ENCODE data around the gene TIGIT.

DNA sequence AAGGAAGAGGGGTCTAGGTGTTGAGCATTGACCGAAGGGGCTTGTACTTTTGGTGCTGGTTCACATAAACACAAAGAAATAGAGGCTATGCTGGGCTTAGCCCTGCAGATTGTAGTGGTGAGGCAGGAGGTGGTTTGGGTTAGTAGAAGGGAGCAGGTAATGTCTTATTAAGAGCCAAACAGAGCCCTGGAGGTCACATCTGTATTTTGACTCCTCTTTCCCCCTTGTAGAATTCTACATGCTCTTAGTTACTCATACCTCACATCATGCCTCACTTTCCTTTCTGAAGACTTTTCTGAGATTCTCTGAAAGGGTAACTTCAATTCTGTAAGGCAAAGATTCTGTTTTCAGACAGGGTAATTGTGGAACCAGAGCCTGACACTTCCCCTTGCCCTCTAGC is 40.3 kb upstream of the TIGIT start:
- TF ChIP-seq, protein P1, sequence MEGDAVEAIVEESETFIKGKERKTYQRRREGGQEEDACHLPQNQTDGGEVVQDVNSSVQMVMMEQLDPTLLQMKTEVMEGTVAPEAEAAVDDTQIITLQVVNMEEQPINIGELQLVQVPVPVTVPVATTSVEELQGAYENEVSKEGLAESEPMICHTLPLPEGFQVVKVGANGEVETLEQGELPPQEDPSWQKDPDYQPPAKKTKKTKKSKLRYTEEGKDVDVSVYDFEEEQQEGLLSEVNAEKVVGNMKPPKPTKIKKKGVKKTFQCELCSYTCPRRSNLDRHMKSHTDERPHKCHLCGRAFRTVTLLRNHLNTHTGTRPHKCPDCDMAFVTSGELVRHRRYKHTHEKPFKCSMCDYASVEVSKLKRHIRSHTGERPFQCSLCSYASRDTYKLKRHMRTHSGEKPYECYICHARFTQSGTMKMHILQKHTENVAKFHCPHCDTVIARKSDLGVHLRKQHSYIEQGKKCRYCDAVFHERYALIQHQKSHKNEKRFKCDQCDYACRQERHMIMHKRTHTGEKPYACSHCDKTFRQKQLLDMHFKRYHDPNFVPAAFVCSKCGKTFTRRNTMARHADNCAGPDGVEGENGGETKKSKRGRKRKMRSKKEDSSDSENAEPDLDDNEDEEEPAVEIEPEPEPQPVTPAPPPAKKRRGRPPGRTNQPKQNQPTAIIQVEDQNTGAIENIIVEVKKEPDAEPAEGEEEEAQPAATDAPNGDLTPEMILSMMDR (IDR thresholded peaks at IDR 0.05; ENCODE audit: poor library complexity) = no peak
- TF ChIP-seq EZH2phosphoT487 (IDR thresholded peaks at IDR 0.05; ENCODE audit: low read depth, severe bottlenecking, unreplicated experiment) = no peak

Measured in hepatocyte (in vitro differentiated cells).